GM21360 (cell line): ENCODE data around the gene ARR3.
"Not testable (repeated sequence)": the region's sequence is repeated elsewhere in the genome, so short reads cannot be mapped to it uniquely, and the experiment has no call there.

ENCODE experiments used
- ATAC-seq: cut with Tn5 transposase; IDR thresholded peaks from one replicate; pipeline ENCODE4 v1.9.1; 2021; ENCODE audit warnings: mild to moderate bottlenecking, moderate library complexity; ENCODE audit not compliant: unreplicated experiment

The ARR3 gene

DNA sequence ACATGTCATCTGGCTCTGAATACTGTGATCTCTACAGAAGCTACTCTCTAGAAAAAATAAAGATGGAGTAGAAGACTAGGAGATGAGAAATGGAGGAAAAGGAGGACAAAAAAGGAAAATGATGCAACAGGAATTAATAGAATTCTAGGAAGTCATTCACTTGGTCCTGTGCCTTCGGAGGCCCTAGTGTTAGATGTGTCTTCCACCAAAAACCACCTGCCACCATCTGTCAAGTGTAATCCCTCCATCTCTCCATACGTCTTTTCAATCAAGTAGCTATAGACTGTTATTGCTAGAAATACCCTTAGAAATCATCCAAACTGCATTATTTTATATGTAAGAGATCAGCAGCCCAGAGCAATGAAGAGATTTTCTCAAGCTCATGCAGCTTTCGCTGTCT lies 10.9 kb downstream of the ARR3 start:
- ATAC-seq, result no peak

DNA sequence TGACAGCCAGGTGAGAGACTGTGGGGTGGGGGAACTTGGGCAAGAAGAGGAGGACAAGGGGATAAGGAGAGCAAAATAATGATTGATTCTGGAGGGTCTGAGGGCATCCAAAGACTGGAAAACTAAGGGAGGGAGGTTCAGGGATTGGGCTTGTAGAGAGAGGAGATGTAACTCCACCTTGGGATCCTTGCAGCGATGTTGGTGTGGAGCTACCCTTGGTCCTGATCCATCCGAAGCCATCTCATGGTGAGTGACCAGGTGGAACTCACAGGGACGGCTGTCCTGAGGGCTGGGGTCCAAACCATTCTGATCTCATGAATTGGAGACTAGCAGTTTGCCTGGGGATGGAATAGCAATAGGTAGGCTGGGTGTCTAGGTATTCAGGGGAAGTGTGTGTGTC lies 12.4 kb downstream of the ARR3 start:
- no peak for ATAC-seq

- no peak for ATAC-seq
Observed at GRCh38 chrX:70281951-70282350, 13.8 kb downstream of the ARR3 start, which contains the start of gene RAB41. Gene RAB41 (plus strand): TSS chrX:70282172. CDS start chrX:70282218, 46 bp downstream.

DNA sequence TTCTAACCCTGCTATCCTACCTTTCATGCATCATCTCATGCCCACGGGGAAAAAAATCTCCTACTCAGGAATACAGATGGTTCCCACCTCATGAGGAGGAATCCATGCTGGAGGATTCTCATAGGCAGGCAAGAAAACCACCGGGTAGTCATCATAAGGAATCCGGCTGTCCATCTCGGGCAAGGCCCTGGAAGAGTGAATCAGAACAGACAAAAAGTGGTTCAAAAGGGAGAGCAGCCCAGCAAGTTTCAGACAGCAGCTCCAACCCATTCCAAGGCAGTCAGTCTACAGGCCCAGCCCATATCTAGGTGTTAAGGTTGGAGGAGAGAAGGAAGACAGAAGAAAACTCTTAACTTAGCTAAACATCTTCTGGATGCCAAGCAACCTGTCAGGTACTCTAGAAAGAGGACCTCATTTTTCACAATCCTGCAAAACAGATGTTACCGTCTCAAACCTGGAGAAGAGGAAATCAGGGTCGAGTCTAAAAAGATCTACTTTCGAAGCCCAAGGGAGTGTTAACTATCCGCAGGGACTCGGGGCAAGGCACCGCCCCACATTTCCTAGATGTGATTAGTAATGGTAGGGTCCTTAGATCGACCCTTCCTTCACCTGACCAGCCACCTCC lies 21.1 kb downstream of the ARR3 start:
- ATAC-seq, result no peak

- peak; percentile 97 for ATAC-seq
Observed at GRCh38 chrX:70289793-70290770, 21.9 kb downstream of the ARR3 start, which contains the start of the genes KIF4A and PDZD11. Gene KIF4A (plus strand): TSS chrX:70290104. CDS start chrX:70290459, 355 bp downstream. Gene PDZD11 (minus strand): TSS chrX:70289927. CDS start chrX:70289341, 586 bp downstream.

DNA sequence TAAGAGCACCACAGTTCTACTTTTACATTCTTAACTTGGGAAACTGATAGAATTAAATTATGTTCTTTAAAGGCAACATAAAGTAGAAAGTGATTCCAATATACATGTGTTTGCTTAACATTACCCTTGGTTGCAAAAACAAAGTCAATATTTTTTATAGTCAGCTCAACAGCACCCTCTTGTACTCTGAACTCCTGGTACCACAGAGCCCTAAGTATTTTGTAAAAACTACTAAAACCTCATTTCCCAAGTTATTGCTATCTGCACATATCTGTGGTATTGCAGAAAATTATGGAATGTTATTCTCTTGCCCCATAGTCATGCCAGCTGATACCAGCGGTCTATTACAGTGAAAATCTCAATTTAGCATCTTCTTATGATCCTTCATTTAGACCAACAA lies 24.7 kb downstream of the ARR3 start:
- no peak for ATAC-seq

DNA sequence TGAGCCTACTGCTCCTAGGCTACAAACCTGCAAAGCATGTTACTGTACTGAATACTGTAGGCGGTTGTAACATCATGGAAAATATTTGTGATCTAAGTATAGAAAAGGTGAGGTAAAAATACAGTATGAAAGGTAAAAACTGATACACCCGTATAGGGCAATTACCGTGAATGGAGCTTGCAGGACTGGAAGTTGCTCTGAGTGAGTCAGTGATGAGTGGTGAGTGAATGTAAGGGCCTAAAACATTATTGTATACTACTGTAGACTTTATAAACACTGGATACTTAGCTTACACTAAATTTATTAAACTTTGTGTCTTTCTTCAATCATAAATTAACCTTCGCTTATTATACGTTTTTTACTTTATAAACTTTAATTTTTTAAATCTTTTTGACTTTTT lies 25.5 kb downstream of the ARR3 start:
- no peak for ATAC-seq

GRCh38 chrX:70301716-70302115 lies 33.6 kb downstream of the ARR3 start:
- no peak for ATAC-seq

- no peak for ATAC-seq
Observed at GRCh38 chrX:70313503-70313902, 45.4 kb downstream of the ARR3 start.

- no peak for ATAC-seq
Observed at GRCh38 chrX:70322784-70323183, 54.6 kb downstream of the ARR3 start.

DNA sequence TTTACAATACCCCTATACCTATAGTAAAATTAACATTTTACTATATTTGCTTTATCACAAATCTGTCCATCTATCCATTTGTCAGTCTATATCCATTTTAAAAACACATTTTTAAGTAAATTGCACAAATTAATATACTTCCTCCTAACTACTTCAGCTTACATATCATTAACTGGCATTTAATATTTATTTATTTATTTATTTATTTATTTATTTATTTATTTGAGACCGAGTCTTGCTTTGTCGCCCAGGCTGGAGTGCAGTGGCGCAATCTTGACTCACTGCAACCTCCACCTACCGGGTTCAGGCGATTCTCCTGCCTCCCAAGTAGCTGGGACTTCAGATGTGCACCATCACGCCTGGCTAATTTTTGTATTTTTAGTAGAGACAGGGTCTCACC lies 55.5 kb downstream of the ARR3 start:
- ATAC-seq, result not testable (repeated sequence)

DNA sequence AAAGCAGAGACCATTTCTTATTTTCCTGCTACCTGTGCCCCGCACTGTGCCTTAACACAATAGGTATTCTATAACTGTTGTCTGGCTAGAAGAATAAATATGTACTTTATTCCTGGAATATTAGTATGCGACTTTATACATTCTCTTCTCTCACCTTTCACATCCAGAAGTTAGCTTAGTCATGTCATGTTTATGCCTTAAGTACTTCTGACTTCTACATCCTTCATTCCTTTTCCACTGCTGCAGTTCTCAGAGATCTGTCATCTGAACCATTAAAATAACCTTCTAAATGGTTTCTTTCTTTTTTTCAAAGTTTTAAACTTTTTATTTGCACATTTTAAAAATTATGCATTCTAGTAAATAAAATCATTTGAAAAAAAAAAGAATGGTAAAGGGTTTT lies 56.2 kb downstream of the ARR3 start:
- no peak for ATAC-seq

DNA sequence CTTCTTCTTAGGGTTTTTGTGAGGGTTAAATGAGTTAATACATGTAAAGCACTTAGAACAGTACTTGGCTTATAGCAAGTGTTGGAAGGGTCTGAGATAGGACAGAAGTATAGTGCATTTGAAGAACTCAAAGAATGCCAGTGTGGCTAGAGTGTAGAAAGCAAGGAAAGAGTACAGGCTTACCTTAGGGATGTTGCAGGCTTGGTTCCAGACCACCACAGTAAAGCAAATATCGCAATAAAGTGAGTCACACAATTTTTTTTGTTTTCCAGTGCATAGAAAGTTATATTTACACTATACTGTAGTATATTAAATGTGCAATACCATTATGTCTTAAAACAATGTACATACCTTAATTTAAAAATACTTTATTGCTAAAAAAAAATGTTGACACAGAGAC lies 63.0 kb downstream of the ARR3 start:
- no peak for ATAC-seq
